NCI-H69 (cell line): ENCODE measurements around the gene DBNL.

Experiments used
- DNase-seq: peaks from one replicate; lab custom pipeline; 2025; lab: John Stamatoyannopoulos, UW

DBNL gene

DNA sequence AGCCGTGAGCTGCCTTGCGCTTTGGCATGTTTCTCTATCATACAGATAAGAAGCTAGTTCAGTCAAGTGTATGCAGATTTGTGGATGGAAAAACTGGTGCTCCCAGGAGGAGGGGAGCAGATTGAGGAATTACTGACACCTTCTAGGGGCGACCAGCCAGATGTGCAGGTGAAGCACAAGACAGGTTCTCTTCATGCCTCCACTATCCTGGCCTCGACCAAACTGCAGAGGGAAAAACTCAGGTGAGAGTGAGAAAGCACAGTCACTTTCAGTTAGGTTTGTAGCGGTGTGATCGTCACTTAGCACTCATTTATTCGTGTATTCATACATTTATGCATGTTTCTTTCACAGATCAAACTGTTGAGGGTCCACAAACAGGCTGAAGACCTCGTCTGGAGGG, 600 bp upstream of the DBNL start:
- DNase-seq, result peak; percentile 42

DNA sequence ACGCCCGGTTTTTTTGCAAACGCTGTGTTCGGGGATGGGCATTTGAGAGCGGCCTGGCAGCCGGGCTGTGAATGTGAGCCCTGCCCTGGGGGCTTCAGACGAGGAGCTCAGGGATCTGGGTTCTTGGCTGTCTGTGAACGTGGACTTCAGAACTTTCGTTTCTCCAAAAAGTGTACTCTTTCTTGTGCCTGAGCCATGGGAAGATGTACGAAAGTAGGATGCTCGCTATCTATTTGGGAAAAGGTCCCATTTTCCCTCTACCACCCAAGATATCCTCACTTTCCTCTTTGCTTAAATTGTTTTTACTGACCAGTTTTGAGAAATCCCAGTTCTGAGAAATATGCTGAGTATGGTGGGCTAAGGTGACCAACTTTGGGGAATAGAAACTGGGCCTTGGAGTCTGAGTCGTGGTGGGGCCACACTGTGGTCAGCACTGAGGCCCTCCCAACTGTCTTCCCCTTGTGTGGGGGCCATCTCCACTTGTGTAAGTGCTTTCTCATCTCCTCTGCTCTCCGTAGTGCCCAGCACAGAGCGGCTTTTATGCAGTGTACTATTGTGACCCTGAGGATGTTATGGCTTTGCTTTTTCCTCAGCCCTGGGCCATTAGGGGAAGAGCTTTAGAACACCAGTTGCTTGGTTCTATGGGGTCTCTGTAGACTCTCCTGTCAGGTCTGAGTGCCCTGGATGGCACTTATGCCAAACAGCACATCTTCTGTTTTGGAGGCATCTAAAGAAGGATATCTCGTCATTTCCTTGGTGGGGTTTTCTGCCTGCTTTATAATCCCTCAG, 918 bp downstream of the DBNL start:
- DNase-seq, result no peak

DNA sequence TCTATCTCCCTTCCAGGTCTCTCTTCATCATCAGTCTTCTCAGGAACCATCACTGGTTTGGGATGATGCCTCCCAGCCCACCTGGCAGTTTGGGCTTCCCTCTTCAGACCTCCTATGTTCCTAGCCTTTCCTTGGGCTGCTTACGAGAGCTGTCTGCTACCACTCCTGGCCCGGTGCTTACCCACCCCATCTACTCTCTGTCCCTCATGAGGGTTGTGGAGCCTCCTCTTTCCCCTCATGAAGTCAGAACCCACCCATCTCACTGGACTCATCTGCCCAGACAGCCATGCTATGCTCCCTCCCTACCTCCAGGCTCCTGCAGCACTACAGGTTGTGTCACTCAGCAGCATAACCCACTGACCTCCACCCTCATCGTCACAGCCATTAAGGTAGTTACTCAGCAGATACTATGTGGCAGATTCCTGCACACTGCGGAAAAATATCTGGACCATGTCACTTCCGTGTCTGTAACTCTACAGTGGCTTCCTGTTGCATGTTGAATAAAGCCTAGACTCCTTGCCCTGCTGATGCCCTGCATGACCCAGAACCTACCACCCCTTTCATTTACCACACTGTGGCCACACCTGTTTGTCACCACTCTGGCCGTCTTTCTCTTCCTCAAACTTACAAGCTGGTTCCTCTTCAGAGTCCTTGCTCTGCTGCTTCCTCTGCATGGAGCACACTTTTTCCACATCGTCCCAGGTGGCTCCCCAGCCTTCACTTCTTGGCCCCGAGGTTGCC, 2.0 kb downstream of the DBNL start:
- no peak for DNase-seq

- no peak for DNase-seq
These were observed 3.7 kb downstream of the DBNL start for GRCh38 chr7:44048031-44048795.

DNA sequence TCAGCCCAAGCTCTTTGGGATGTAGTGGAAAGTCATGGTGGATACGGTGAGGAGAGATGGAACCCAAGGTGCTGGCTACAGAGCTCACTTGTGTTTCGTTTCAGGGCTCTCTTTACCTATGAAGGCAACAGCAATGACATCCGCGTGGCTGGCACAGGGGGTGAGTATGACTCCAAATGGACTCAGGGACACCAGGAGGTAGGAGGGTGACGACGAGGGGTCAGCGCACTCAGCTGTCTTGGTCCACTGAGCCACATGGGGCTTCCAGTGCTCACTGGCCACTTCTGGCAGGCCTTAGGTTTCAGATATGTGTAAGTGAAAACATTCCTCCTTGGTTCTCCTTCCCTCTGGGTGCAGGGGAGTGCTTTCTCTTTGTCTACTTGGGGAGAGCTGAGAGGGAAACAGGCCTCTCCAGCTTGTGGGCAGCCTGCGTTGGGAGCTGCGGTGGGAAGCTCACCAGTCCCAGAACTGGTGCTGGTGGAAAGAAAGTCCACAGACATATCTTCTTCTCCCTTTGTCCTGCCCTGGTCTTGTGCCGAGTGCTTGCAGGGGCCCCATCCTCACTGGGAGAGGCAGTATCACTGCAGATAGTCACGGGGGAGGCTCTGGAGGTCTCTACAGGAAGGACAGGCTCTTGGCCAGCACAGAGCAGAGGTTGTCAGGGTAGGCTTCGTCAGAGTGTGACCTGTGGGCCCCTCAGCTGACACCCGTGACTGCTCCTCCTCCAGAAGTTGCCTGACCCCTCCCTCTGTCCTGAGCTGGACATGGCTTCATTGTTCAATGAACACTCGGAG, 5.8 kb downstream of the DBNL start:
- DNase-seq, result no peak

DNA sequence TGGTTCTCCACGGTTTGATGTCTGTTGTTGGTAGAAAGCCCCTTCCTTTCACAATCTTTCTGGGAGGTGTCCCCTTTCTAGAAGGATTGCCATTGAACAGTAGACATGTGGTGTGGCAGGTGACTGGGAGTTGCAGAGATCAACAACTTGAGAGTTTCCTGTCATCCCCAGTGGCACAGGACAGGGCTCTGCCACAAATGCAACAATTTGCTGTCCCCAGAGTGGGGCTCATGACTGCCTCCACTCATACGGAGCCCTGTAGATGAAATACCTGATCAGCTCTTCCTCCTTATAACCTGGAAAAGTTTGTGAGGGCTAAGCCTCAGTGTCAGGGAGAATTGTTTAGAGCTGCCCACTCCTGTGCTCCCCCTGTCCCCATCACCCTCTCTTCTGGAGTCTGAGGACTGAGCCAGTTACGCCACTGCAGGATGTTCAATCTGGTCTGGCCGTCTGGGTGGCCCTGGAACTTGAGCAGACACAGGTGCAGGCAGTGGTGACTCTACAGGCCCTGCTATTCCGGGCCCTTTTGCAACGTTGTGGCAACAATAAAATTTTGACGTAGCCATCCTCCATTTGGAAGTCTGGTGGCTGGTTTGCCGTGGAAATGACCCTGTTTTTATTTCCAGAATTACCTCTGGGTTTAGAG, 6.5 kb downstream of the DBNL start:
- DNase-seq, result no peak

- DNase-seq, result no peak
These were observed 7.2 kb downstream of the DBNL start for GRCh38 chr7:44051611-44052220.

GRCh38 chr7:44052771-44053365, 8.4 kb downstream of the DBNL start:
- DNase-seq, result no peak

- DNase-seq, result no peak
These were observed 12.2 kb downstream of the DBNL start for GRCh38 chr7:44056681-44057080.

GRCh38 chr7:44057181-44057848, 12.8 kb downstream of the DBNL start:
- DNase-seq, result no peak

DNA sequence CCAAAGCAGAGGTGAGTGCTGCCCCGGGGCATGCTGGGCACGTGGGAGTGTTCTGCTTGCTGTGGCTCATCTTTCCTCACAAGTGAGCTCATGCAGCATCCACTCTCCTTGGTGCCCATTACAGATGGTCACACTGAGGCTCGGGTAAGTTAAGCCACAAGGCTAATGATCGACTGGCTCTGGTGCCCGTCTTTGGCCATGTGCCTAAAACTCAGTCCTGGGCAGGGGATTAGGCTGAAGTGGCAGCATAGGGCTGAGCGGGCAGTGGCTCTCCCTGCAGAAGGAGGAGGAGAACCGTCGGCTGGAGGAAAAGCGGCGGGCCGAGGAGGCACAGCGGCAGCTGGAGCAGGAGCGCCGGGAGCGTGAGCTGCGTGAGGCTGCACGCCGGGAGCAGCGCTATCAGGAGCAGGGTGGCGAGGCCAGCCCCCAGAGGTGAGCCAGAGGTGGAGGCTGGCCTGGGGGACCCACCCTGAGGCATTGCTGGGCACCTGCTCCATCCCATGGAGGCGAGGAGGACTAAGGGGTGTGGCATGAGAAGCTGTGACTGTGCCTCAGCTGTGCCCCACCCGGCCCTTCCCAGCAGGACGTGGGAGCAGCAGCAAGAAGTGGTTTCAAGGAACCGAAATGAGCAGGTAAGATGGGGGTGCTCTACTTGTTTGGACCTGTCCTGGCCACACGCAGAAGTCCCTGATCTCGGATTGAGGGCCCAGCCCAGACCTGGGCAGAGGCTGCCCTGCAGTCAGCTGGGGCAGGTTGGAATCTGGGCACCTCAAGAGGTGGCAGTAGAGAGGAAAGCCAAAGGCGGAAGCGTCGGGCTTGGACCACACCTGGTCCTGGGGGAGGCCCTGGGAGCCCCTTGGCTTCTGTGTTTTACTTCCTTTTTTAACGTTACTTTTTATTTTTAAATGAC, 13.6 kb downstream of the DBNL start:
- no peak for DNase-seq

GRCh38 chr7:44058759-44059218, 14.3 kb downstream of the DBNL start:
- DNase-seq, result no peak

GRCh38 chr7:44059219-44060090, 15.0 kb downstream of the DBNL start:
- DNase-seq, result no peak

- no peak for DNase-seq
These were observed 15.8 kb downstream of the DBNL start for GRCh38 chr7:44060091-44060947.

DNA sequence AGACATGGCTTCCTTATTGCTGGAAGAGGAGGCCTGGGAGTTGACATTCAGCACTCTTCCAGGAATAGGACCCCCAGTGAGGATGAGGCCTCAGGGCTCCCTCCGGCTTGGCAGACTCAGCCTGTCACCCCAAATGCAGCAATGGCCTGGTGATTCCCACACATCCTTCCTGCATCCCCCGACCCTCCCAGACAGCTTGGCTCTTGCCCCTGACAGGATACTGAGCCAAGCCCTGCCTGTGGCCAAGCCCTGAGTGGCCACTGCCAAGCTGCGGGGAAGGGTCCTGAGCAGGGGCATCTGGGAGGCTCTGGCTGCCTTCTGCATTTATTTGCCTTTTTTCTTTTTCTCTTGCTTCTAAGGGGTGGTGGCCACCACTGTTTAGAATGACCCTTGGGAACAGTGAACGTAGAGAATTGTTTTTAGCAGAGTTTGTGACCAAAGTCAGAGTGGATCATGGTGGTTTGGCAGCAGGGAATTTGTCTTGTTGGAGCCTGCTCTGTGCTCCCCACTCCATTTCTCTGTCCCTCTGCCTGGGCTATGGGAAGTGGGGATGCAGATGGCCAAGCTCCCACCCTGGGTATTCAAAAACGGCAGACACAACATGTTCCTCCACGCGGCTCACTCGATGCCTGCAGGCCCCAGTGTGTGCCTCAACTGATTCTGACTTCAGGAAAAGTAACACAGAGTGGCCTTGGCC, 16.6 kb downstream of the DBNL start:
- no peak for DNase-seq

DNA sequence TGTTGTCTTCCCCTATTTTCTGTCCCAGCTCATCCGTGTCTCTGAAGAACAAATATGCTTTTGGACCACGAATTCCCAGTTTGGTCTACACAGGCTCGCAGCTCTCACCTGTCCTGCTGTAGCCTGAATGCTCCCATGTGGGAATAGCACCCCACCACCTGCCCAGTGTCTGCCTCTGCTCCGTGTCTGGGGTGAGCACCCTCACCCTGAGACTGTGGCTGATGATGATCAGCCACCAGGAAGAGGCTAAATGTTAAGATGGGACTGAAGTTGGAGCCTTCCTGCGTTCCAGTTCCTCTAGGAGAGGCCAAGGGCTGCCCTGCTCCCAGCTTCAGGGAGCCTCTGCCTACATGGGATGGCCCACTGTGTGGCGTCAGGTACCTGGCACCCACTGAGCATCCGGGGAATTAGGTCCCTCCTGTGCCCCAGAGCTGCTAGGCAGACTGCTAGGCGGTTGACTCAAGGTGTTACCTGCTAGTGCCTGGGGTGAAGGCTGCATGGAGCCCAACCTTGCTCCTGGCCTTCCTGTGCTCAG, 17.2 kb downstream of the DBNL start:
- DNase-seq, result no peak
